Keratinocyte (primary cell): ENCODE measurements around the gene APMAP. TPM values are rescaled to one million over a fixed set of nuclear protein-coding genes. Genes with fewer than 3 reads are reported as not detected.

ENCODE experiments used
- DNase-seq: peaks from one replicate; pipeline ENCODE4 v3.0.0-alpha.2; 2011; ENCODE audit warnings: low read depth, missing footprints, low spot score
- FAIRE-seq: peaks from 2 replicates; lab custom pipeline; 2011; peaks lifted over from hg19 to GRCh38; lab: Jason Lieb, UNC
- H2AFZ ChIP-seq: 2 replicates; pipeline ENCODE4 v1.6.0; 2012; ENCODE audit warnings: low read length, control low read depth, inconsistent platforms; ENCODE audit not compliant: control insufficient read depth
- H3K27ac ChIP-seq: 2 replicates; pipeline ENCODE4 v1.5.1; 2011; ENCODE audit warnings: low read length; ENCODE audit not compliant: control insufficient read depth, insufficient read depth
- H3K27me3 ChIP-seq: 3 replicates; pipeline ENCODE4 v1.6.0; 2011; ENCODE audit warnings: low read length; ENCODE audit not compliant: control insufficient read depth, insufficient read depth; ENCODE audit errors: extremely low read depth
- H3K36me3 ChIP-seq, 2 experiments: 2 replicates in 1 of 2; 3 replicates in 1 of 2; pipeline ENCODE4 v1.5.1; 2011; ENCODE audit warnings: low read length in 2 of 2, mild to moderate bottlenecking in 1 of 2; ENCODE audit not compliant: control insufficient read depth in 2 of 2, insufficient read depth in 2 of 2; ENCODE audit errors: extremely low read depth in 1 of 2
- H3K4me1 ChIP-seq: 3 replicates; pipeline ENCODE4 v1.5.1; 2011; ENCODE audit warnings: low read length; ENCODE audit not compliant: control insufficient read depth, insufficient read depth; ENCODE audit errors: extremely low read depth
- H3K4me2 ChIP-seq: 3 replicates; pipeline ENCODE4 v1.6.0; 2011; ENCODE audit warnings: low read depth, low read length; ENCODE audit not compliant: control insufficient read depth, insufficient read depth; ENCODE audit errors: extremely low read depth
- H3K4me3 ChIP-seq, 3 experiments: fragments of 200-600 bp in 1 of 3; sonication (generic) in 1 of 3; 2 replicates in 2 of 3; 3 replicates in 1 of 3; pipeline ENCODE4 v1.5.1; 2011 to 2016; ENCODE audit warnings: low read length in 3 of 3, mild to moderate bottlenecking in 3 of 3, control low read depth in 2 of 3, inconsistent platforms in 1 of 3, low read depth in 1 of 3, mixed read lengths in 1 of 3, mixed run types in 1 of 3, moderate library complexity in 1 of 3; ENCODE audit not compliant: control insufficient read depth in 2 of 3, insufficient read depth in 2 of 3; ENCODE audit errors: extremely low read depth in 1 of 3
- H3K79me2 ChIP-seq: 2 replicates; pipeline ENCODE4 v1.6.0; 2012; ENCODE audit warnings: low read length; ENCODE audit not compliant: control insufficient read depth, insufficient read depth
- H3K9ac ChIP-seq: 3 replicates; pipeline ENCODE4 v1.6.0; 2011; ENCODE audit warnings: low read length; ENCODE audit not compliant: control insufficient read depth, insufficient read depth; ENCODE audit errors: extremely low read depth
- H3K9me1 ChIP-seq: 3 replicates; pipeline ENCODE4 v1.6.0; 2011; ENCODE audit warnings: low read length; ENCODE audit not compliant: control insufficient read depth, insufficient read depth; ENCODE audit errors: extremely low read depth
- H3K9me3 ChIP-seq: 2 replicates; pipeline ENCODE4 v1.5.1; 2012; ENCODE audit warnings: low read depth, low read length; ENCODE audit not compliant: control insufficient read depth
- H4K20me1 ChIP-seq: 3 replicates; pipeline ENCODE4 v1.6.0; 2011; ENCODE audit warnings: low read length; ENCODE audit not compliant: control insufficient read depth, insufficient read depth; ENCODE audit errors: extremely low read depth
- EZH2 ChIP-seq: IDR thresholded peaks from one replicate; pipeline ENCODE4 v1.6.1; 2012; ENCODE audit warnings: inconsistent platforms, mild to moderate bottlenecking, low read length, moderate library complexity
- dilution Hi-C: fragments of 300-500 bp; cut with MboI; formaldehyde crosslinking; loops from one replicate; pipeline ENCODE4 v1.7.0; 2020; ENCODE audit warnings: low sequenced_read_pairs; ENCODE audit not compliant: extremely low pct_ligation_motif_present
- polyA plus RNA-seq, 5 experiments: library from polyadenylated mRNA; depleted of rRNA in 3 of 5; stranded (reverse) in 3 of 5; stranded (forward) in 1 of 5; unstranded in 1 of 5; fragments of >200 nt; gene quantifications; 1 replicate in 1 of 5; 2 replicates in 3 of 5; 3 replicates in 1 of 5; pipeline versions ENCODE4 v1.2.1 to v1.2.3, GENCODE V29; 2011 to 2012; ENCODE audit warnings: missing spikeins in 2 of 5, low read depth in 1 of 5, low replicate concordance in 1 of 5
- TF ChIP-seq, protein P1 (sequence below), 3 experiments: IDR thresholded peaks in 1 of 3; conservative IDR thresholded peaks in 1 of 3; optimal IDR thresholded peaks in 1 of 3; 2 replicates in 2 of 3; 3 replicates in 1 of 3; pipeline versions ENCODE3 to v1.5.1; 2011; ENCODE audit warnings: low read length in 3 of 3, mild to moderate bottlenecking in 3 of 3, moderate library complexity in 2 of 3, control low read depth in 1 of 3, inconsistent platforms in 1 of 3; ENCODE audit not compliant: insufficient read depth in 2 of 3; ENCODE audit errors: extremely low read depth in 1 of 3

APMAP gene
- polyA plus RNA-seq, 1 donor (not counting 4 experiments of a cell fraction or from before 2014, with no cell fraction given) = 48.9 TPM

GRCh38 chr20:25040438-25040831, 47.9 kb upstream of the APMAP start:
- Histone ChIP-seq H2AFZ (no peak overlapping the region), H3K4me1 (peaks cover 15% of the 10 kb centered on the region), H3K9me3 (no peaks in the 10 kb centered on the region), H3K9ac (no peak overlapping the region), H4K20me1 (no peaks in the 10 kb centered on the region), H3K27me3 (no peaks in the 10 kb centered on the region), H3K9me1 (no peaks in the 10 kb centered on the region), H3K79me2 (no peaks in the 10 kb centered on the region), H3K27ac (no peak overlapping the region), H3K4me2 (no peak overlapping the region), H3K4me3 (no peak overlapping the region), H3K36me3 (no peaks in the 10 kb centered on the region)
- TF ChIP-seq EZH2 = no peak
- TF ChIP-seq, protein P1, sequence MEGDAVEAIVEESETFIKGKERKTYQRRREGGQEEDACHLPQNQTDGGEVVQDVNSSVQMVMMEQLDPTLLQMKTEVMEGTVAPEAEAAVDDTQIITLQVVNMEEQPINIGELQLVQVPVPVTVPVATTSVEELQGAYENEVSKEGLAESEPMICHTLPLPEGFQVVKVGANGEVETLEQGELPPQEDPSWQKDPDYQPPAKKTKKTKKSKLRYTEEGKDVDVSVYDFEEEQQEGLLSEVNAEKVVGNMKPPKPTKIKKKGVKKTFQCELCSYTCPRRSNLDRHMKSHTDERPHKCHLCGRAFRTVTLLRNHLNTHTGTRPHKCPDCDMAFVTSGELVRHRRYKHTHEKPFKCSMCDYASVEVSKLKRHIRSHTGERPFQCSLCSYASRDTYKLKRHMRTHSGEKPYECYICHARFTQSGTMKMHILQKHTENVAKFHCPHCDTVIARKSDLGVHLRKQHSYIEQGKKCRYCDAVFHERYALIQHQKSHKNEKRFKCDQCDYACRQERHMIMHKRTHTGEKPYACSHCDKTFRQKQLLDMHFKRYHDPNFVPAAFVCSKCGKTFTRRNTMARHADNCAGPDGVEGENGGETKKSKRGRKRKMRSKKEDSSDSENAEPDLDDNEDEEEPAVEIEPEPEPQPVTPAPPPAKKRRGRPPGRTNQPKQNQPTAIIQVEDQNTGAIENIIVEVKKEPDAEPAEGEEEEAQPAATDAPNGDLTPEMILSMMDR (optimal IDR thresholded peaks at IDR 0.05 in 1 of 3, IDR thresholded peaks at IDR 0.05 in 1 of 3, conservative IDR thresholded peaks at IDR 0.05 in 1 of 3; ENCODE audit: extremely low read depth in 1 of 3, insufficient read depth in 2 of 3, low read length in 3 of 3) = no peak
- FAIRE-seq (peak; percentile 17), DNase-seq (no peak)
- dilution Hi-C loops = no loop called here

- H4K20me1 ChIP-seq = no peaks in the 10 kb centered on the region
- H3K4me2 ChIP-seq = no peak overlapping the region
- no peaks in the 10 kb centered on the region for H3K79me2 ChIP-seq
- H3K4me1 ChIP-seq = peaks cover 15% of the 10 kb centered on the region
- H3K36me3 ChIP-seq = no peaks in the 10 kb centered on the region
- no peak overlapping the region for H2AFZ ChIP-seq
- no peaks in the 10 kb centered on the region for H3K27me3 ChIP-seq
- dilution Hi-C loops = no loop called here
- no peaks in the 10 kb centered on the region for H3K9me3 ChIP-seq
- no peak for TF ChIP-seq EZH2
- no peaks in the 10 kb centered on the region for H3K9me1 ChIP-seq
- no peak overlapping the region for H3K4me3 ChIP-seq
- H3K27ac ChIP-seq = no peak overlapping the region
- FAIRE-seq (peak; percentile 63), DNase-seq (no peak)
- no peak overlapping the region for H3K9ac ChIP-seq
These were observed 47.3 kb upstream of the APMAP start for GRCh38 chr20:25039697-25040437.
